ENCODE measurements around the gene FCHO2.
"Not testable (repeated sequence)": the region's sequence is repeated elsewhere in the genome, so short reads cannot be mapped to it uniquely, and the experiment has no call there.

FCHO2 gene

DNA sequence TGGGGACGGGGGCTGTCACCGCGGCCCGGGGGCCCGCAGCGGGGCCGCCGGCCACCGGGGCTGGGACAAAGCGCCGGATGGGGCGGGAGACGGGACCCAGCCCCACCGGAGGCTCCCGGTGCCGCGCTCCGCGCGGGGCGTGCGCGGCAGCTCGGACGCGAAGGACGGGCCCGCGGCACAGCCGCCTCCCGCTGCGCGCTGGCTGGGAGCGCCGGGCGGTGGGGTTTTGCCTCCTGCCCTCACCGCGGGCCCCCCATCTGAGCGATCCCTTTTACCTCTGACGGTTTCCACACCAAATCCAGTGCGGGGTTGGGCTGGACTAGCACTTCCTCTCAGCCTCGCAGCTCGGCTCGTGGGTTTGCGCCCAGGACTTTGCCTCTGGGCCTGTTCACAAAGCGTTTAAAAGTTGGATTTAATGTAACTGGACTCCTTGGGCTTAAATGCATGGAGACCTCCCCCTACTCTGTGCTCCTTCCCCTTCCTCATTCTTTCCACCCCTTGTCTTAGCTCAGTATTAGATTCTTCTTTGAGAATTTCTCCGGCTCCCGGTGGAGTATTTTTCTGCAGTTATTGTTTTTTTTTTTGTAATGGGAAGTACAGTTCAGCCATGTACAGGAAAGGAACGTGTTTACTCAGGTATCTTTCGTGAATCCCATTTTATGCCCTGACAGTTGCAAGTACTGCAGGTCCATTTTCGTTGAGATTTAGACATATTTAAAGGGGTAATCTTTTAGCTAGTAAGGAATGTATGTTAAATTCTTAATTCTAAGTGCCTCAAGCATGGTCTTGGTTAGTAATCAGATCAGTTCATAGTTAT is 691 bp downstream of the FCHO2 start:
- DNase-seq = peak; percentile 19

DNA sequence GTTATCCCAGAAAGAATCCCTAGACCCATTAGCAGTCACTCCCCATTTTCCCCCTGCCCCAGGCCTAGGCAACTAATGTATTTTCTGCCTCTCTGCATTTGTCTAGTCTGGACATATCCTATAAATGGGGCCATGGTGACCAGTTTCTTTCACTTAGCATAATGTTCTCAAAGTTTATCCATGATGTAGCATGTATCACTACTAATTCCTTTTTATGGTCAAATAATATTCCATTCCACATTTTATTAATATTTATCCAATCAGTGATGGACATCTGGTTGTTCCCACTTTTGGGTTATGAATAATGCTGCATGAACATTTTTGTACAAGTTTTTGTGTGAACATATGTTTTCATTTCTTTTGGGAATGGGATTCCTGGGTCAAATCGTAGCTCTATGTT is 1.5 kb downstream of the FCHO2 start:
- no peak for DNase-seq

GRCh38 chr5:72959257-72959656 is 3.4 kb downstream of the FCHO2 start:
- DNase-seq = no peak

DNA sequence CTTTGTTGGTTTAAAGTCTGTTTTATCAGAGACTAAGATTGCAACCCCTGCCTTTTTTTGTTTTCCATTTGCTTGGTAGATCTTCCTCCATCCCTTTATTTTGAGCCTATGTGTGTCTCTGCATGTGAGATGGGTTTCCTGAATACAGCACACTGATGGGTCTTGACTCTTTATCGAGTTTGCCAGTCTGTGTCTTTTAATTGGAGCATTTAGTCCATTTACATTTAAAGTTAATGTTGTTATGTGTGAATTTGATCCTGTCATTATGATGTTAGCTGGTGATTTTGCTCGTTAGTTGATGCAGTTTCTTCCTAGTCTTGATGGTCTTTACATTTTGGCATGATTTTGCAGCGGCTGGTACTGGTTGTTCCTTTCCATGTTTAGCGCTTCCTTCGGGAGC is 18.6 kb downstream of the FCHO2 start:
- DNase-seq = not testable (repeated sequence)

- DNase-seq = not testable (repeated sequence)
Measured at GRCh38 chr5:72976810-72977209, 21.0 kb downstream of the FCHO2 start.

- DNase-seq = no peak
Measured at GRCh38 chr5:72985719-72986118, 29.9 kb downstream of the FCHO2 start.

DNA sequence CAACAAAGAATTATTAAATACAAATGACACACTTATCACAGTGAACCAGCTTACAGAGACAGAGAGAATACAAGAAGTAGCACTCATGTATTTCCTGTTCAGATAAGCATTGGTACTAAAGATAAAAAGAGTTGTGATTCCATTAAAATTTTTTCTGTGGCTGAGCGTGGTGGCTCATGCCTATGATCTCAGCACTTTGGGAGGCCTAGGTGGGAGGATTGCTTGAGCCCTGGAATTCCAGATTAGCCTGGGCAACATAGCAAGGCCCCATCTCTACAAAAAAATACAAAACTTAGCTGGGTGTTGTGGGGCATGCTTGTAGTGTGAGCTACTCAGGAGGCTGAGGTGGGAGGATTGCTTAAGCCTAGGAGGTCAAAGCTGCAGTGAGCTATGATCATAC is 32.9 kb downstream of the FCHO2 start:
- no peak for DNase-seq

GRCh38 chr5:72991394-72991793 is 35.6 kb downstream of the FCHO2 start:
- no peak for DNase-seq

DNA sequence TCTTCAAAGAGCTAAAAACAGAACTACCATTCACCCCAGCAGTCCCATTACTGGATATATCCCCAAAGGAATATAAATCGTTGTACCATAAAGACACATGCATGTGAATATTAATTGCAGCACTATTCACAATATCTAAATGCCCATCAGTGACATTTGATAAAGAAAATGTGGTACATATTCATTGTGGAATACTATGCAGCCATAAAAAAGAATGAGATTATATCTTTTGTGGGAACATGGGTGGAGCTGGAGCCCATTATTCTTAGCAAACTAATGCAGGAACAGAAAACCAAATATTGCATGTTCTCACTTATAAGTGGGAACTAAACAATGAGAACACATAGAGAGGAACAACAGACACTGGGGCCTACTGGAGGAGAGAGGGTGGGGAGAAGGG is 38.7 kb downstream of the FCHO2 start:
- no peak for DNase-seq

GRCh38 chr5:72996632-72997031 is 40.8 kb downstream of the FCHO2 start:
- no peak for DNase-seq

DNA sequence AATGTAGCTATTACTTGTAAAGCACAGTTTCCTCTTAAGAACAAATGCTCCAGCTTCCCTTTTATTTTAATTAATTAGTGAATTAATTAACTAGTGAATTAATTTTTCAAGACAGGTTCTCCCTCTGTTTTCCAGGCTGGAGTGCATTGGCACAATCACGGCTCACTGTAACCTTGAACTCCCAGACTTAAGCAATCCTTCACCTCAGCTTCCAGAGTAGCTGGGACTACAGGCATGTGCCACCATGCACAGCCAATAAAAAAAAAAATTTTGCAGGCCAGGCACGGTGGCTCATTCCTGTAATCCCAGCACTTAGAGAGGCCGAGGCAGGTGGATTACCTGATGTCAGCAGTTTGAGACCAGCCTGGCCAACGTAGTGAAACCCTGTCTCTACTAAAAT is 44.1 kb downstream of the FCHO2 start:
- DNase-seq = no peak

DNA sequence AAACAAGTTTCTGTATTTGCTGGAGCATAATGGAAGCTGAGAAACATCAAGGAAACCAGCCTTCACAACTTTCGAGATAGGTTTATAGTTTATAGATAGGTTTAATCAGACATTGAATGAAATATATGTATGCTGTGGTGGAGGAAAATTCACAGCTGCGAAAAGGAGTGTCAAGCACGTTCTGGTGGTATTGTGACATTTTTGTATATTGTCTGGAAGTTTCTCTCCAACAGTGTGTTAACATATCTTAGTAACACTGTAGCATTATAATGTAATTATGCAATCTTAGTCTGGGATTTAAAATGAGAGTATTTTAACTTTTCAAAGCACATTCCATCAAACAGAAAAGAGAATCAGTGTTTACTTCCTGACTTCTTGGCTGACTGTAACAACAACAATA is 50.0 kb downstream of the FCHO2 start:
- no peak for DNase-seq

DNA sequence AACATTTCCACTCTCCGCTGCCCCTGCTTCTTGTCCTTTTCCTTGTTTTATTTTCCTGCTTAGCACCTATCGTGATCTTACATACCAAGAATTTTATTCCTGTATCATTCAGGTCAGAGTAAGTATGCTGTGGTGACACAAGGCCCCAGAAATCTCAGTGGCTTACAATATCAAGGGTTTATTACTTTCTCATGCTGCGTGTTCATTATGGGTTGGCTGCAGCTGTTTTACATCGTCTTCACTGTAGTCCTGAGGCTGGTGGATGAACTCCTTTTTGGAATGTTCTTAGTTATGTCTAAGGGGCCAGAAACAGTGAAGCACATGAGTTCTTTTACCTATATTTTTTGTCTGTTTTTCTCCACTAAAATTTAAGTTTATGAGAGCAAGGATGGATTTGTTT is 51.2 kb downstream of the FCHO2 start:
- no peak for DNase-seq

GRCh38 chr5:73008831-73009230 is 53.0 kb downstream of the FCHO2 start:
- DNase-seq = no peak

- DNase-seq = not testable (repeated sequence)
Measured at GRCh38 chr5:73011612-73012011, 55.8 kb downstream of the FCHO2 start.

DNA sequence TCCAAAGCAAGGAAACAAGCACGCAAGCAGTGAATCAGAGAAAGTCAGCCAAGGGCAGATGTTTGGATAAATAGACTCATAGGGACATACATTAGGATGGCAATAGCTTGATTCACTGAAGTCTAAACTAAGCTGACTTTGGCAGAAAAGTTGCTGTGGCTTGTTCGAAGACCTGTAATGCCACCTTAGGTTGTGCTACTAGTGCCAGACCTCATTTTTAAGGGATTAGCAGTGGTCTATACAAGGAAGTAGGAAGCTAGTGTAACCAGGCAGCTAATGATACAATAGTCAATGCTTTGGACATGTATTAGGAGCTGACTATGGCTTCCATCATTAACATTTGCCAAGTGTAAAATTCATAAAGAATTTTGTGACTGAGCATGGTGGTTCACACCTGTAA is 63.1 kb downstream of the FCHO2 start:
- DNase-seq = no peak

DNA sequence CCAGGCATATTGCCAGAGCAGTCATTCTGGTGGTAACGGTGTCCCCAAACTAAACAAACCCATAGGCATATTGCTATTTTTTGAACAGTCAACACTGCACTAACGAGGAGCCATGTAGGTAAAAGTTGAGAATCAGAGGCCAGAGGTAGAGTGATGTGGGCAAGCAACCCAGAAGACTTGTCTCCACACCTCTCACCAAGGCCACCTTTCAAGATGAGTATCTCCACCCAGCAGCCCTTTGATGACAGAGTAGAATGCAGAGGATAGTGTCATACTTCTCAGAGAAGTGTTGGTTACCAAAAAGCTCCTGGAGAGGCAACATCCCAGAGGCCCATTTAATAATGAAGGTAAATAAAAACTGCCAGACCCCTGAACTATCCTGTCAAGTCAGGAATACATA is 63.9 kb downstream of the FCHO2 start:
- DNase-seq = no peak

GRCh38 chr5:73022471-73023169 is 66.8 kb downstream of the FCHO2 start:
- no peak for DNase-seq

DNA sequence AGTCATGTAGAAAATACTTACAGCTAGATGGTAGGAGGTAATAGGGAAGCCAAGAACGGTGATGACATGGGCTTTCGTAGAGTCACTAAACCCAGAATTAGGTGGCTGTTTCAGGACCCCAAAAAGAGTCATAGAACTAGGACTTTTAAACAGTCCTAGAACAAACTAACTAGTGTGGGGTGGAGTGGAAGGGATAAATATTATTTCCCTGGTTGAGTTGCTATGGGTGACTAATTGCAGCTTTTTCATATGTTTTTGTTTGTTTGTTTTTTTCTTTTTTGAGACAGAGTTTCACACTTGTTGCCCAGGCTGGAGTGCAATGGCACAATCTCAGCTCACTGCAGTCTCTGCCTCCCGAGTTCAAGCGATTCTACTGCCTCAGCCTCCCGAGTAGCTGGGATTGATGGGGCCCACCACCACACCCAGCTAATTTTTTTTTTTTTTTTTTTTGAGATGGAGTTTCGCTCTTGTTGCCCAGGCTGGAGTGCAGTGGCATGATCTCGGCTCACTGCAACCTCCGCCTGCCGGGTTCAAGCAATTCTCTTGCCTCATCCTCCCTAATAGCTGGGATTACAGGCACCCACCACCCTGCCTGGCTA is 69.2 kb downstream of the FCHO2 start:
- not testable (repeated sequence) for DNase-seq

DNA sequence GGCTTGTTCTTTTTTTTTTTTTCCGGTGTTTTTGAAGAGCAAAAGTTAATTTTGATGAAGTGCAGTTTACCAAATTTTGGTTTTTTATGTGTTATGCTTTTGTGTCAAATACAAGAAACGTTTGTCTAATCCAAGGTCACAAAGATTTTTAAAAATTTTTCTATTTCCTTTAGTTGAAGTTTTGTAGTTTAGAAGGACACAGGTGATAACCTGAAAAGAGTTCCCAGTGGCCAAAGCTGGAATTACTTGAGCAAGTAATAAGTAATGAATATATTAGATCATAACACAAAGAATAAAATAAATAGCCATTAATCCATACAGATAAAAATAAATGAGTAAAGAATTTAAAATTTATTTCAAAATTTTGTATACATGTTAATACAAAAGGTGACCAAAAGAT is 71.5 kb downstream of the FCHO2 start:
- DNase-seq = no peak

GRCh38 chr5:73027816-73028215 is 72.0 kb downstream of the FCHO2 start:
- no peak for DNase-seq

DNA sequence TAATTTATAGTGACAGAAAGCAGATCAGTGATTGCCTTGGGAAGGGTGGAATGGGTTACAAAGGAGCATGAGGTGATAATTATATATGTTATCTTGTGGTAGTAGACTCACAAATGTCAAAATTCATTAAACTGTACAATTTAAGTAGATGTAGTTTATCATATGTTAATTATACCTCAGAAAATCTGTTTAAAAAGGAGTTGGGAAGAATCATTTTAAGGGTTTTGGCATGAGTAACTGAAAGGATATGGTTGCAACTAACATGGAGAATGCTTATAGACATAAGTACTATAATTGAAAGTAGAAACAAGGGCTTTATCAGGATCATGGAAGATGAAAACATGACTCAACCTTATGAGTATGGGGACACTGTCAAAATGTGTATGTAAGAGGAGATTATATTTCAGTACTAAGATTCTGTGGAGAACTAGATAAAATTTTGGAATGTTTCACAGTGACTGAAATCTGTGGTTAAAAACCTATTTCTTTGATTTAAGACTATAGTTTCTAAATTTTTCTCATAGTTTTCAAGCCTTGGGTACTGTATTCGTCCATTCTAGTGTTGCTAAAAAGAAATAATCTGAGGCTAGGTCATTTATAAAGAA is 73.3 kb downstream of the FCHO2 start:
- no peak for DNase-seq

- DNase-seq = no peak
Measured at GRCh38 chr5:73030531-73030930, 74.7 kb downstream of the FCHO2 start.

DNA sequence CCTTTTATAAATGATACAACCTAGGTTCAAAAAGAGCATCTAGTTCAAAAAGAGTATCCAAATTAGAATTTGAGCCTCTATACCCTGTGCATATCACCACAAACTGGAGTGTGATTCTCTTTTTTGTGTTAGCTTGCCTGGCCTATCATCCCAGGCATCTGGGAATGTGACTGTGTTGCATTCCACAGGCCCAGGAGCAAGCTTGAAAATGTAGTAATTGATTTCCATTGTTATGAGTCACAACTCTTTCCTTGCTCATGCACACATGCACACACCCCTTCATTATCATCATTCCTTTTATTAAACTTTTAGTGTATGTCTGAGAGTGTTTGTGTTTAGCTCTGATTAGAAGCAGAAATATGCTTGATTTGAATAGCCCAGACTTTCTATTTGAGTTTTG is 75.2 kb downstream of the FCHO2 start:
- DNase-seq = no peak
